Measurements from ENCODE around the gene EHBP1.

EHBP1 gene

DNA sequence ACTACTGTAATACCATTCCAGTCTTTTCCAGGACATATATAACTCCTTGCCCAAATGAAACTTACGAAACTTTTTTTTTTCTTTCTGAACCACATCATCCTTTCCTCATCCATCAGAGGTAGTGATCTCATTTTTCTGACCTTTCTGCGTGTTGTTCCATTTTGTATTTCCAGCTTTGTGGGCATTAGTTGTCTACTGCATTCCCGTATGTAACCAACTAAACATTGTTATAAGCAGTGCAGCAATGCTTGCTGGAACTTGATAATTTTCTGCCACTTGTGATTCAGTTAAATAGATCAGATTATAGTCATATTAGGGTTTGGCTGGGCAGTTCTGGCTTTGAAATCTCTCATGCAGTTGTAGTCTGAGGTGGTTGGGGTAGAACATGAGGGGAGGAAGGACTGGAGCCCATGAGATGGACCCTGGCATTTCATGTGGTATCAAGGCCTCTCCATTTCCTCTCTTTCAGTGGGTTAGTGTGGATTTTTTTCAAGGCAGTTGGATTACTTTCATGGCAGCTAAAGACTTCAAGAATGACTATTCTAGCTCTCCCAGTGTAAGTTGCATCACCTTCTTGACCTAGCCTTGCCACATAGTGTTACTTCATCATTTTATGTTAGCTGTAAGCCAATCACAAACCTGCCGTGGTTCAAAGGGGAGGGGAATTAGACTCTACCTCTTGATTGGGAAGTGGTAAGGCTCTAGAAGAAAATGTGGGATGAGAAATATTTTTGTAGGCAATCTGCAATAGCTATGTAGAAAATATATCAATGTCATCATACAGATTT, 80.5 kb downstream of the EHBP1 start:
- DNase-seq, result peak; percentile 73 to 74

DNA sequence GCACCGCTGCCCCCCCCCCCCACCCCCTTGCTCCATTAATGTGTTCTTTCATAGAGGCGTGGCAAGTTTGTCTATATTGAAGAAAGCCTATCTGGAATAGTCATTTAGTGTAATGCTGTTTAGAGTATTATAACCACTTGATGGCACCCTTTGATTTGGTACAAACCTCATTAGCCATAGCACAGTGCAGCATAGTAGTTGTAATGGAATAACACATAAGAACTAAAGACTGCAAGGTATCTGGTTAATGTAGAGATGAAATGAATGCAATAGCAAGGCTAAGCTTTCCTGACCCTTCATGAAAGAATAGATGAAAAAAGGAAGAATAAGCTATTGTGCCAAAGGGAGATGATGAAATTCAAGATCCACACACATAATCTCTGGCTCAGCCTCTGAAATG, 81.9 kb downstream of the EHBP1 start:
- DNase-seq, result peak; percentile 34 to 67

DNA sequence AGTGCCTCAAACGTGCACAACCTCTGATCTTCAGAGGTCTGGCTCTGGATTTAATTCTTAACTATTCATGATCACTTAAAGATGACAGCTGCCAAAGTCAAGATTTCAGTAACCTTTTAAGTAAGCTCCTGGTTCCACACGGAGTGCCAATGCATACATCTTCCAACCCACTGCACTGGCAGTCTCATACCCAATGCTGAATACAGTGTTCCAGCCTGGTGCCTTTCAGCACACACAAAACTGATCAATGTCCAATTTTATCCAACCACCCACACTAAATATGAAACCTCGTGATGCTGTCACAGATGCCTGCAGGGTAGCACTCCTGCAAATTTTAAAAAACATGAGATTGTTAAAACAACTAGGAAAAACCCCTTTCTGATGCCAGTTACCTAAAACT, 84.0 kb downstream of the EHBP1 start:
- DNase-seq, result no peak

DNA sequence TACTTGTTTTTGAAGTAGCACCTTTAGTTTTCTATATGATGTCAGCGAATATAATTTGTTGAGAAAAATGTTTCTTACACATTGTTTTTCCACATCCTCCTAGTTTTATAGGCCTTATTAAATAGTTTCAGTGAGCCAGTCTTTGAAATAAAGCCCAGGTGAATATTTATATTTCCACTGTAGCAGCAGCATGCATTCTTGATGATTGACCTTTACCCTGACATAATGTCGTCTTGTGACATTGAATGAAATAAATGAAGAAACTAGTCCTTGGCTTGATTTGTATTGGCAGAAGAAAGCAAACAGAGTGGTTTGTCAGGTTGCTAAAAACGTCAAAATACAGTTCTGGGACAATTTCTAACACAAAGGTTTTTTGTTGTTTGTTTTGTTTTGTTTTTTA, 84.4 kb downstream of the EHBP1 start:
- no peak for DNase-seq

DNA sequence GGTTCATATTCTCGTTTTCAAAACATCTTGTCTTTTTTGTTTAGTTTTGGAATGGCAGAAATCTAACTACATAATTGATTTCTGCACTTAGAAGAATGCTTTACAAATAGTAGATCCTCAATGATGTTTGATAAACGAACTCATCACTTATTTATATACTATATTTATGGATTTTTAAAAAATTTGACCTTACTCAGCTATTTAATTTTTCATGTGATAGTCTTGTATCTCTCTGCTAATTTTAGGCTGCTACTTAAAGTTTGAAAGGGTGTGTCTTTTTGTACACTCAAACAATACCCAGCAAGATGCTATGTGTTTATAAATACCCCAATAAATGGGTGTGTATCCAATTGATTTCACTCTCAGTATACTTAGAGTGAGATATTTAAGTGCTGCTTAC, 86.9 kb downstream of the EHBP1 start:
- DNase-seq, result no peak

DNA sequence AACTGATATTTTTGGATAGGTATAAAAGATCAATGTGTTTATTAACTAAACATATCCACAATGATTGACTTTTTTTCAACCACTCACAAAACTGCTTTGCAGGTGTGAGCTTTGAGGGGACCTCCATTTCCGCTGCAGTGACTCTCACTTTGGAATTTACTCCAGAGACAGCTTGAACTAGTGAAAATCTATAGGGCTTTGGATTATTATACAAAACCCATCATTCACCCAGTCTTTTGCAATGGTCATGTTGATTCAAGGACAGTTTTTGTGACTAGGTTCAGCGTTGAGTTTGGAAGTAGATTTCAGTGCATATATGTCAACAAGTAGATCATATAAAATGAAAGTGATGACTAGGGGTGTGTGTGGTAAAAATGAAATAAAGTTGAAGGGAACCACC, 87.7 kb downstream of the EHBP1 start:
- DNase-seq, result no peak

DNA sequence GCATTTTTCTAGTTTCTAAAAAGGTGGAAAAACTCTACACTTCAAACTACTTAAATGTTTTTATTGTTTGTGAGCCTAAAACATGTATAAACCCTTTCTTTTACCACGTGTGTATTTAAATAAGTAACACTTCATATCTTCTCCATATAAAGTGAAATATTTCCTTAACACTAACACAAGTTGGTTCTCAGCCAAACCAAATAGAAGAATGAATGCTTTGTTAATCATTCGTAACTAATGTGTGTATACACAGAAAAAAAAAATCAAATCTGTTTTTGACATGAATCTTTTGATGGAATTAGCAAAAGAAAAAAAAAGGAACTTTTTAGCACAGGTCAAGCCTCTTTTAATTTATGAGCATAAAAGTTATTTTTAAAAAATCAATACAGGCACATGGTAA, 89.3 kb downstream of the EHBP1 start:
- DNase-seq, result no peak

DNA sequence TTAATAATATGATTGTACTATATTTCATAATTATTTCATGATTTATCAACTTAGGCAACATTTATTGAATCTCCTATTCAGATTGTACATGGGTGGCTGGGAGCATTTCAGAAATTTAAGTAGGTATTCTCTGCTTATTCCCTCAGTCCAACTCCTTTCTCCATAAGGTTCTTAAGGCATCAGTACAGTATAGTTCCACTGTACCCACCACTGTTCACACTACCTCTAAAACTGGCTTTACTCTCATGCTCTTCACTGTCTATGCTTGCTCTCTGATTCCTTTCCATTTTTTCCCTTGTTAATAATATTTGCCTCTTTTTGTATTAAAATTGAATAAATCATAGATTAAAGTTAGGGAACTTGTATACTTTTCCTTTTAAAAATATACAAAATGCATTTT, 89.8 kb downstream of the EHBP1 start:
- no peak for DNase-seq

DNA sequence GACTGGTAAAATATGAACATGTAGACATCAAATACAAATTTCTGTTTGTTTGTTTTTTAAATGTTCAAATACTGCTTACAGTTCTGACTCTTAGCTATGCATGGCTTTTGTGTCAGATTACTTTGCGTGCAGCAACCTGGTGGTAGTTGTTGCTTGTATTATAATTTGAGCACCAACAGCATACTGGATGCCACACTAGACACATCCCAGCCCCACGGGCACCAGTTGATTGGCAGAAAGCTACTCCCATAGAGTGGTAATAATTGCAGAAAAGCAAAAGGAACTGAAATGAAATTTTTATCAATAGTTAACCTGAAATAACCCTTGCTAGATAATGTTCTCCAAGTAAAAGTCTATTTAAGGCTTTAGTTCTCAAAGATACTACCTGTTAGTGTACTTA, 91.6 kb downstream of the EHBP1 start:
- no peak for DNase-seq

DNA sequence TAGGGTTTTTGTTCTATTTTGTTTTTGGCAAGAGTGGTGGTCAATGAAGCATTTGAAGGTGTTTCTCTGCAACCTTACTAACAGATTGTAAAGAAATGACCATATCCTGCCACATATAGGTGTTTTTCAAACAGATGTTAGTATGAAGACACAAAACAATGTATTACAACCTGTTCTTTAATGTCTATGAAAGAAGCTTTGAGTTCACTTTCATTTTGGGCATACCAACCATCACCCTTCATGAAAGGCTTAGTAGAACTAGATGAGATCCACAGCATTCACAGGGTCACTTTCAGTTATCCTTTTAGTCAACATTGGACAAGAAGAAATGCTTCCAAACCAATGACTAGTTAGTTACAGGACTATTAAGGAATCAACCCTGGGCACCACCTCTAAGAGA, 95.1 kb downstream of the EHBP1 start:
- no peak for DNase-seq

DNA sequence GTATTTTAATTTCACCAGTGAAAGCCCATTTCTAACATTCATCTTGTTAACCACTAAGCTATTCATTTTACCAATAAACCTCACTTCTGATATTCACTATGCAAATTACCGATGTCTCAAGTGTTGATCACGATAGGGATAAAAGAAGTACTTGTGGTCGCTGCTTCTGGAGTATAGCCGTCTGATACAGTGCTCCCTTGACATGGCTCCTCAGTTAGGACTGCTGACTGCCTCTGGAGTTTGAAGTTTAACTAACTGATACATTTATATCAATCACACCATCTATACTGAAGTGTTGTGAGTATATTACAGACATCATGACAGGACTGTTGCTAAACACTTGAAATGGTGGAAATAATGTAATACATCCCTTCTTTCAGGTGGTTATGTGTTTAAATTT, 95.6 kb downstream of the EHBP1 start:
- no peak for DNase-seq

DNA sequence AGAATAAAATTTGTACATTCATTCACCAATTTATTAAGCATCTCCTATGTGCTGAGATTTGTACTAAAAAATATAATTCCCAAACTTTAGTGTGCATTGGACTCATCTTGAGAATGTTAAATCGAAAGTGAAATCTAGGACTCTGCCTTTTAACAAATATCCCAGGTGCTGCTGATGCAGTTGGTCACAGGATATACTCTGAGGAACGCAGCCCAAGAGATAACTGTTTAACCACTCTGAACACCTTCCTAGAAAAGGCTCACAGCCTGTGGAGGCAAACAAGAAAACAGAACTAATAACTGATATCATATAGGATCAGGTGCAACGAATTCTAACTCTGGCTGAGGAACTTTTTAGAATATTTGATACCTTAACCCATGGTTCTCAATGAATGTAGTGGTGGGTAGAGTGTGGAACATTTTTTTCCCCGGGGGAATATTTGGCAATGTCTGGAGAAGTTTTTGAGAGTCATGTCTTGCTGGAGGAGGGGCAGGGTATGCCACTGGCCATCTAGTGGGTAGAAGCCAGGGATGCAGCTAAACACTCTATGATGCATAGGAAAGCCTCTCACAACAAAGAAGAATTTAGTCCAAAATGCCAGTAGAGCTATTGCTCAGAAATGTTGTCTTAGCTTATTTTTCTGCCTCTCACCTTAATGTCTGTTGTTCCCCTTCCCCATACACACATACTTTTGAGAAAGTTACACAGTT, 96.5 kb downstream of the EHBP1 start:
- no peak for DNase-seq

DNA sequence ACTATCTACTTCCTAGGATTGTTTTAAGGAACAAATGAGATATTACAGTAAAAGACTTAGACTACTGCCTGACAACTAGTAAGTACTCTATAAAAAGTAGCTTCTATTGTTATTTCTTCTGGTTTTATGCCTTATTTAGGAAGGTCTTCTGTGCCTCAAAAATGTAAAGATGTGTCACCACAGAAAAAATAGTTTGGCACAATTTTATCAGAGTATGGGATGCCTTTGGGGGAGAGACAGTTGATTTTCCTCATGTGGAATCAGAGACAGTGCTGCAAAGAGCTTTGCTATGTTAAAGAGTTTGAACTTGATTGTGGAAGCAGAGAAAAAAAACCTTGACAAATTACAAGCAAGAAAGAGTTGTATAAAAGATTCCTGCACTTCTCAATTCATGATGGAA, 98.4 kb downstream of the EHBP1 start:
- no peak for DNase-seq

DNA sequence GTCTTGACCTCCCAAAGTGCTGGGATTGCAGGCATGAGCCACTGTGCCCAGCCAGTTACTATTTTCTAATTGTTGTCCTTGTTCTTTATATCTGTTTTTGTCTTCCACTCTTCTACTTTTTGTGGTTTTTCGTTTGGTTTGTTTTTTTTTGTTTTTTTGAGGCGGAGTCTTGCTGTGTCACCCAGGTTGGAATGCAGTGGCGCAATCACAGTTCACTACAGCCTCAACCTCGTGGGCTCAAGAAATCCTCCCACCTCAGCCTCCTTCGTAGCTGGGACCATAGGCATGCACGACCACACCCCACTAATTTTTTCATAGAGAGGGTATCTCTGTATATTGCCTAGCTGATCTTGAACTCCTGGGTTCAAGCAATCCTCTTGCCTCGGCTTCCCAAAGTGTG, 100.7 kb downstream of the EHBP1 start:
- no peak for DNase-seq

DNA sequence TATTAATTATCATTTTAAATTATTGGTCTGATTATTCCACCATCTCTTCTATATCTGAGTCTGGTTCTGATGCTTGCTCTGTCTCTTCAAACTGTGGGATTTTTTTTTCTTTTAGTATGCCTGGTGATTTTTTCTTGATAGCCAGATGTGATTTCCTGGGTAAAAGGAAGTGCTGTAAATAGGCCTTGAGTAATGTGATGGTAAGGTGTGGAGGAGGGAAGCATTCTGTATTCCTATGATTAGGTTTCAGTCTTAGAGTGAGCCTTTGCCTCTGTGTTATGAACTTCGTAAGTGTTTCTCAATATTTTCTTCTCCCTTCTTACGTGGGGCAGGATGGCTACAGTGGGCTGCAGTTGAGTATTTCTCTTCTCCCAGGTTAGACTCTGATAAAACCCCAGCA, 103.0 kb downstream of the EHBP1 start:
- no peak for DNase-seq

DNA sequence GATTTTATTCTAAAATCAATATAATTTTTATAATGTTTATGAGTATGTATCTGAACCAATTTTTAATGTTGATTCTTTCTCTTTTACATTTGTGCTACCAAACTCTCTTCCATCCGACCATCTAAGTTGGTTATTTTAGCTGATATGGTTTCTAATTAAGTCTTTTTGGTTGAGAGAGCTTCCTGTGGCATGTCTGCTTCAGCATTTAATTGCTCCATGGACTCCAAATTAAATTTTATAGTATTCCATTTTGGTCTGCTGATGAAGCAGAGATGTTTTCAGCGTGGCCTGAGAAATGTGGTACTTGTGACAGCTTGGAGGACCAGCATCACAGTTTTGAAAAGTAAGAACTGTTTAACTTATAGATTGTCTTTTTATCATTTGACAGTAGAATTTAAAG, 105.6 kb downstream of the EHBP1 start:
- DNase-seq, result no peak

DNA sequence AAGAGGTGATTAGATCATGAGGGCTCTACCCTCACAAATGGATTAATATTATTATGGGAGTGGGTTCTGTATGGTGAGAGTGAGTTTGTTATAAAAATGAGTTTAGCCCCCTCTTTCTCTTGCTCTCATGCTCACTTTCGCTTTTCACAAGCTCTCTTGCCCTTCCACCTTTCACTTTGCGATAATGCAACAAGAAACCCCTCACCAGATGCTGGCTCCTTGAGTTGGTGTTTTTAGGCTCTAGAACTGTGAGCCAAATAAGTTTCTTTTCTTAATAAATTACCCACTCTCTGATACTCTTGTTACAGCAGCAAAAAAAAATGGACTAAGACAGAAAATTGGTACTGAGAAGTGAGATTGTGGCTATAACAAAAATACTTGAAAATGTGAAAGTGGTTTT, 106.5 kb downstream of the EHBP1 start:
- no peak for DNase-seq

DNA sequence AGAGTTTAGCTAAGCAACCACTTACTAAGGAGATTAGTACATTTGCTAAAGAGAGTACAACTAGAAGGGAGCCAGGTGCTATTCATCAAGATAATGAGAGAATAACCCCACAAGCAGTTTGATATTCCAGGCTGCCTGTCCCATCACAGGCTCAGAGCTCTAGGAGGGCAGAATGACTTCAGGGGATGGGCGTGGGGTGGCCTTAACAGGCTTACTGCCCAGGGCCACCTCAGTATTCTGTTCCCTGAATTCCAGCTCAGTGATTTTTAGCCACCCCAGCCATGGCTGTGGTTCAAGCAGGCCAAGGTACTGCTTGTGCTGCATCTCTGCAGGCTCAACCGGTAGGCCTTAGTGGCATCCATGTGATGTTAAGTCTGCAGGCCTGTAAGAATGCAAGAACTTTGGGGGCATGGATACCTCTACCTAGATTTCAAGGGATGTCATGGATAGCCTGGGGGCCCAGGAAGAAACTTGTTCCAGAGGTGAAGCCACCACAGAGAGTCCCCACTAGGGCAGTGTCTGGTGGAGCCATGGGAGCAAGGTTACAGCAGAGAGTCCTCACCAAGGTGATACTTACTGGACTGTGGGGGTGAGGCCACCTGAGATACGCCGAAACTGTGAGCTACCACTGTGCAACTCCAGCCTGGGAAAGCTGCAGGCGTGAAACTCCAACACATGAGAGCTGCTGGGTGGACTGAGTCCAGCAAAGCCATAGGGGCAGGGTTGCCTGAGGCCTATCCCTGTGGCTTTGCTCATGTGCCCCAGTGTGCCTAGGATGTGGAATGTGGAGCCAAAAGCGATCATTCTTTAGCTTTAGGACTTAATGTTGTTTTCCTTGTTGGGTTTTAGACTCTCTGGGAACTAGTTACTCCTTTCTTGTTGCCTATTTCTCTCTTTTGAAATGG, 107.7 kb downstream of the EHBP1 start:
- DNase-seq, result no peak

DNA sequence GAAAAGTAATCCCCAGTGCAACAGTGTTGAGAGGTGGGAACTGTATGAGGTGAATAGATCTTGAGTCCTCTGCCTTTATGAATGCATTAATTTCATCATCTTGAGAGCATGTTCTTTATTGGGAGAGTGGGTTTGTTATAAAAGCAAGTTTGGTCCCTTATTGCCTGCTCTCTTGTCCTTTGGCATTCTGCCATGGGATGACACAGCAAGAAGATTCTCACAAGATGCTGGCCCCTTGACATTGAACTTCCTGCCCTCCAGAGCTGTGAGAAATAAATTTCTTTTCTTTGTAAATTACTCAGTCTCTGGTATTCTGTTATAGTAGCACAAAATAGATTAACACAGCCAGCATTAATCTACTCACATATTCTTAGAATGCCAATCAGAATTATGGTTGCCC, 108.6 kb downstream of the EHBP1 start:
- DNase-seq, result no peak

DNA sequence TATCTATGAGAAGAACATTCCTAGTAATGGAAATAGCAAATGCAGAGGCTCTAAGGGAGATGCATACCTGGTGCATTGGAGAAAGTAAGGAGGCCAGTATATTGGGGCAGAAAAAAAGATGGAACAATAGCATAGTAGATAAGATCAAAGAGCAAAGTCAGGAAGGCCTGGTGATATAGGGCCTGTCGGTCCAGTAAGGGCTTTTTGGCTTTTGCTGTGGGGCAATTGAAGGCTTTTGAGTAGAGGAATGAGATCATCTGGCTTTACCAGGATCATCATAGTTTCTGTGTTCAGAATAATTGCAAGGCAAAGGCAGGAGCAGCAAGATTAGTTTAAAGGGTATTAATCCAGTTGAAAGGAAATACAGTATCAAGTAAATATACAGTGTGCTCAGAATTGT, 111.8 kb downstream of the EHBP1 start:
- no peak for DNase-seq

DNA sequence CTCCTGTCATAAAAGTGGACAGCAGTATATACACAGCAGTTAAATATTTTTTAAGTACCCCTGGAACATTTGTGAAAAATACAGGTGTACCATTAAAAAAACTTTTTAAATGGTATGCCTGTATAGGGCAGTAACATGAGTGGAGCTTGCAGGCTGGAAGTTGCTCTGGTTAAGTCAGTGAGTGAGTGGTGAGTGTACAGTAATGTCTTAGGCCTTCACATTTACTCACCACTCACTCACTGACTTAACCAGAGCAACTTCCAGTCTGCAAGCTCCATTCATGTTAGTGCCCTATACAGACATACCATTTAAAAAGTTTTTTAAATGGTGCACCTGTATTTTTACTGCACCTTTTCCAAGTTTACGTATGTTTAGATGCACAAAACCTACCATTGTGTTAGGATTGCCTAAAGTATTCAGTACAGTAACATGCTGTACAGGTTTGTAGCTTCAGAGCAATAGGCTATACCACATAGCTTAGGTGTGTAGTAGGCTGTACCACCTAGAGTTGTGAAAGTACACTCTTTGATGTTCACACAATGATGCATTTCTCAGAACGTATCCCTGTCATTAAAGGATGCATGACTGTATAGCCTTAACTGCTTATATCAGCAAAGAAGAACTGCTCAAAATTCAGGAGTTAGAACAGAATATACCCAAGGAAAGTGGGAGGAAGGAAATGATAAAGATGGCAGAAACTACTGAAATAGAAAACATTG, 112.6 kb downstream of the EHBP1 start:
- DNase-seq, result no peak

DNA sequence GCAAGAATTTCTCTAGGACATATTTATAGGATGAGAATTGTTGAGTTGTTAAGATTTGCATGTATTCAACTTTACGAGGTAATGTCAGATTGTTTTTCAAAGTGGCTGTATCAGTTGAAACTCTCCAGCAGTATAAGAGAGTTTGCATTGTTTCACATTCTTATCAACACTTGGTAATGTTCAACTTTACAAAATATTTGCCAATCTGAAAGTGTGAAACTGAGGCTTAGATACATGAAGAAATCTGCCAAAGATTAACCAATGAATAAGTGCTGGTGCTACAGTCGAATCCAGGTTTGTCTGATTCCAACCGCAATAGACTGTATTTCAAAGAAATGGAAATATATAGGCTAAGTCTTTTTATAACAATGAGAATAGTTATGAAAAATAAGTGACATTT, 117.0 kb downstream of the EHBP1 start:
- no peak for DNase-seq

DNA sequence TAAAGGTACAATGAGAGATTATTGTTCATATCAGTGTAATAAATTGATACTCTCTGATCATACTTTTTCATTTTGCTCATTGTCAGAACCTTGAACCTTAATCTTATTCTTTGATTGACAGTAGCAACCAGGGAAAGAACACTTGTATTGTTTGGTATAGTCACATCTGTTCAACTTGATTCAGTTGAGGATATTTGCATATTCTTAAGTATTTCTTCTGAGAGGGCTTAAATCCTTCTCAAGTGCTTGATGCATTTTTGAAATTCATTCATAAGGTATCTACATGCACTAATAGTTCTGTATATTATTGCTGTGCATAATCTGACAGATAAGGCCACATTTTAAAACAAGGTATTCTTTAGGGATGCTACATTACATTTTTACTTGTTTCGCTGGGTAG, 118.9 kb downstream of the EHBP1 start:
- no peak for DNase-seq
